GM18499 (cell line): ENCODE measurements around the gene ZNF75A.
"Not testable (repeated sequence)": the region's sequence is repeated elsewhere in the genome, so short reads cannot be mapped to it uniquely, and the experiment has no call there.

Experiments
- ATAC-seq: cut with Tn5 transposase; IDR thresholded peaks from one replicate; pipeline ENCODE4 v1.9.1; 2021; ENCODE audit warnings: moderate number of reproducible peaks; ENCODE audit not compliant: insufficient read depth, unreplicated experiment

Gene ZNF75A

GRCh38 chr16:3305109-3306068 lies at the start of gene ZNF75A, which contains the start of gene TIGD7:
Gene ZNF75A (plus strand): TSS chr16:3305497. CDS start chr16:3308429, 2,932 bp downstream.
Gene TIGD7 (minus strand): TSS chr16:3305430. CDS start chr16:3300614, 4,816 bp downstream.
- ATAC-seq = no peak

- ATAC-seq = no peak
Measured at GRCh38 chr16:3256146-3256865, 49.0 kb upstream of the ZNF75A start, which contains the start of gene MEFV. Gene MEFV (minus strand): TSS chr16:3256633. CDS start chr16:3256587, 46 bp downstream.

- ATAC-seq = no peak
Measured at GRCh38 chr16:3256866-3257465, 48.3 kb upstream of the ZNF75A start.

- ATAC-seq = no peak
Measured at GRCh38 chr16:3259836-3260235, 45.5 kb upstream of the ZNF75A start.

GRCh38 chr16:3262517-3262916 lies 42.8 kb upstream of the ZNF75A start:
- no peak for ATAC-seq

DNA sequence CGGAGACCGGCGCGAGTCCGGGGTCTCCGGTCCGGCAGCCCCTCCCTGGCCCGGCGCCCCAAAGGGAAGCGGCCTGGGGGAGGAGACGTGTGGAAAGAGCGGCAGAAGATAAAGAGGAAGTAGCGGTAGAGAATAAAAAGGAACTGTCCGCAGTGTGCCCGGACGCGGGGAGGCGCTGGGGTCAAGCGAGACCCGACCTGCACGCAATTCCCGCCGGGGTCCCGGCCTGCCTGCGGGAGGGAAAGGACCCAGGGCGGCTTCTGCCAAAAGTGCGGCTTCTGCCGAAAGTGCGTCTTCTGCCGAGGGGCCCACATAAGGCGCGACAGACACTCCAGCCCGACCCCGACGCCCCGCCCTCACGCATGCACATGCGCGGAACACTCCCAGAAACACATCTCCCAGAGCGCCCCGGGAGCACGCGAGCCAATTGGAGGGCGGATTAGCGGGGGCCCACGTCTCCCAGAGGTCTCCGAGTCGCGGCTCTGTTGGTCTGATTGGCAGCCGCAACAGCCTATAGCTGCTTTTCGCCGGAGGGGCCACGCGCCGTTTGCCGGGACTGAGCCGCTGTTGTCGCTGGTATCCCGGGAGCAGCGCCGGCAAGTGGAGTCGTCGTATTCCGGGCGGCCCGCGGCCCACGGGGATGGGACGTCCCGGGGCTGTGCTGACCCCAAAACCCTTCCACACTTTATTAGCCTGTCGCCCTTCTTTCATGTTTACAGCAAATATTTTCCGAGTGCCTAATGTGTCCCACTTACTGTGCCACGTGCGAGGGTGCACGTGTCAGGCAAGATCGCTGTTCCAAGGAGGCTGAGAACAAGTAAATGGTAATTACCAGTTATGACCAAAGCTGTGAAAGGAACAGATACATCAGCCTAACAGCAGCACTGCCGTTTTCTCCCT lies 40.9 kb upstream of the ZNF75A start:
- peak; percentile 60 for ATAC-seq

DNA sequence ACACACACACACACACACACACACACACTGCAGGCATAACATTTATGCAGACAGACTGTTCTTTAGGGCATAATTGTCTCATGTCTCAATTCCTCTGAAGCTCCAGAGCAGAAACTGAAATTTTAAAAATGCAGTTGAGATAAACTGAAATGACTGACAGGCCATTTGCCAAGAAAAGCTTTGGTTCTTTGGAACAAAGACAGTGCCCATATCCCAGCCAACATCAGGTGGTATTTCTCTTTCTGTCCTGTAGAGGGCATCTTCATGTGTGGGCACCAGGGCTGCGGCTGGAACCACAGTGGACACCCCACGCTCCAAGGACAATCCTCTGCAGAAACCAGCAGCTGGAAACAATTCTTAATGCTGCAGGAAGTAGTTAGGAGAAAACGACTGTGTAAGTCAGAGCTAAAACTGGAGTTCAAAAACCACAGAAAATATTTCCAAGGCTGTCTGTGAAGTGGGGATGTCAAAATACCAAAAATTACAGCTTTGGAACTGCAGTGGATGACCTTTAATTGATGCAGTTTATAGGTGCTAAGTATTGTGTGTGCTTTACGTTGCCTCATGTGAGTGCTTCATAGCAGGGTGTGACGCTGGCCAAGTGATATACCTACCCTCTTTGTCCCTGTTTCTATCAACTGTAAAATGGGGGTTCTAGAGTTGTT lies 38.3 kb upstream of the ZNF75A start:
- ATAC-seq = no peak

DNA sequence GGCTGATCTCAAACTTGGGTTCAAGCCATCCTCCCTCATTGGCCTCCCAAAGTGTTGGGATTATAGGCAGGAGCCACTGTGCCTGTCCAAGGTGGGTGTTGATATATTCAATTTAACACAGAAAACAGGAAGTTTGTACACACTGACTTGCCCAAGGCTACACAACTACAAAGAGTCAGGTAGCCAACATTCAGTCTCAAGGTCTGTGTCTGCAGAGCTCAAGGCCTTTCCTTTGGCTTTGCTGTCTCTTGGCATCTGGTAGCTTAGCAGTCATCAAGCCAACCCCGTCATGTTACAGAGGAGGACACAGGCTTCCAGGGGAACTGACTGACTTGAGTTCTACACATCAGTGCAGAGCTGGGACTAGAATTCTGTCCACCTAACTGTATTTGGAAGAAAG lies 37.0 kb upstream of the ZNF75A start:
- no peak for ATAC-seq

DNA sequence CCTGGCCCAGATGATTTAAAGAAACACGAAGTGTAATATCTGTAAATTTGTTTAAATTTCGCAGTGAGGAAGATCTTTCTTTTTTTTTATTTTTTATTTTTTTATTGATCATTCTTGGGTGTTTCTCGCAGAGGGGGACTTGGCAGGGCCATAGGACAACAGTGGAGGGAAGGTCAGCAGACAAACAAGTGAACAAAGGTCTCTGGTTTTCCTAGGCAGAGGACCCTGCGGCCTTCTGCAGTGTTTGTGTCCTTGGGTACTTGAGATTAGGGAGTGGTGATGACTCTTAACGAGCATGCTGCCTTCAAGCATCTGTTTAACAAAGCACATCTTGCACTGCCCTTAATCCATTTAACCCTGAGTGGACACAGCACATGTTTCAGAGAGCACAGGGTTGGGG lies 34.6 kb upstream of the ZNF75A start:
- not testable (repeated sequence) for ATAC-seq

DNA sequence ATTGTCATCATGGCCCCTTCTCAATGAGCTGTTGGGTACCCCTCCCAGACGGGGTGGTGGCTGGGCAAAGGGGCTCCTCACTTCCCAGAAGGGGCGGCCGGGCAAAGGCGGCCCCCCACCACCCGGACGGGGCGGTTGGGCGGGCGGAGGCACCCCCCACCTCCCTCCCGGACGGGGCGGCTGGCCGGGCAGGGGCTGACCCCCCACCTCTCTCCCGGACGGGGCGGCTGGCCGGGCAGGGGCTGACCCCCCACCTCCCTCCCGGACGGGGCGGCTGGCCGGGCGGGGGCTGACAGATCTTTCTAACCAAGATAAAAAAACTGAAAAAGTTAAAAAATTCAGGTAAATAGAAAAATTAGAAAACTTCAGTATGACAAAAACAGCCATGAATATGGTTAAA lies 34.0 kb upstream of the ZNF75A start:
- not testable (repeated sequence) for ATAC-seq

GRCh38 chr16:3274490-3274889 lies 30.8 kb upstream of the ZNF75A start:
- ATAC-seq = no peak

- ATAC-seq = no peak
Measured at GRCh38 chr16:3274947-3275346, 30.4 kb upstream of the ZNF75A start.

DNA sequence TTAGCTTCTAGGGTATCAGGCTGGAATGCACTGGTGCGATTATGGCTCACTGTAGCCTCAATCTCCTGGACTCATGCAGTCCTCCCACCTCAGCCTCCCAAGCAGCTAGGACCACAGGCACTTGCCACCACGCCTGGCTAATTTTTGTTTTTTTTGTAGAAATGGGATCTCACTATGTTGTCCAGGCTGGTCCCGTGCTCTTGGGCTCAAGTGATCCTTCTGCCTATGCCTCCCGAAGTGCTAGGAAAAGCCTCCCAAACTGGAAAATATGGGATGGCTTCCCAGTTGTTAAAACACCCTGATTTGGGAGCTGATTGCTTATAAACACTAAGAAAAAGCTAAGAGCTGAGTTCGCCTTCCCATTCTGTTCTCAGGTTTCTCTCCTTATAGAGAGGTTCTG lies 28.6 kb upstream of the ZNF75A start:
- ATAC-seq = no peak

GRCh38 chr16:3281222-3281820 lies 24.0 kb upstream of the ZNF75A start:
- ATAC-seq = no peak

GRCh38 chr16:3282103-3282729 lies 23.1 kb upstream of the ZNF75A start:
- ATAC-seq = no peak

GRCh38 chr16:3282730-3283542 lies 22.4 kb upstream of the ZNF75A start, which contains the start of gene ZNF263:
Gene ZNF263 (plus strand): TSS chr16:3283491. CDS start chr16:3283819, 328 bp downstream.
- ATAC-seq = no peak
